Nephron progenitor cell (in vitro differentiated cells): ENCODE data around the gene GLRX2.

ENCODE experiments used
- DNase-seq: peaks from one replicate; pipeline ENCODE4 v3.0.0; 2021
- H3K27ac Mint-ChIP-seq: 2 replicates; pipeline ENCODE4 v1.8.0; 2021; ENCODE audit warnings: mild to moderate bottlenecking, moderate library complexity, mixed read lengths
- H3K27me3 Mint-ChIP-seq: 2 replicates; pipeline ENCODE4 v1.8.0; 2021; ENCODE audit warnings: mild to moderate bottlenecking, low read depth, mixed read lengths; ENCODE audit not compliant: poor library complexity
- H3K36me3 Mint-ChIP-seq: 2 replicates; pipeline ENCODE4 v1.8.0; 2021; ENCODE audit warnings: low read depth, mixed read lengths
- H3K4me1 Mint-ChIP-seq: 2 replicates; pipeline ENCODE4 v1.8.0; 2021; ENCODE audit warnings: mixed read lengths
- H3K4me3 Mint-ChIP-seq: 2 replicates; pipeline ENCODE4 v1.8.0; 2021; ENCODE audit warnings: mild to moderate bottlenecking, moderate library complexity, mixed read lengths
- H3K9me3 Mint-ChIP-seq: 2 replicates; pipeline ENCODE4 v1.8.0; 2021; ENCODE audit warnings: mild to moderate bottlenecking, moderate library complexity, mixed read lengths
- TF ChIP-seq, protein P1 (sequence below): fragments of 200-600 bp; sonication (generic); IDR thresholded peaks from 2 replicates; pipeline ENCODE4 v1.5.0; 2021; ENCODE audit warnings: antibody characterized with exemption

Gene GLRX2

DNA sequence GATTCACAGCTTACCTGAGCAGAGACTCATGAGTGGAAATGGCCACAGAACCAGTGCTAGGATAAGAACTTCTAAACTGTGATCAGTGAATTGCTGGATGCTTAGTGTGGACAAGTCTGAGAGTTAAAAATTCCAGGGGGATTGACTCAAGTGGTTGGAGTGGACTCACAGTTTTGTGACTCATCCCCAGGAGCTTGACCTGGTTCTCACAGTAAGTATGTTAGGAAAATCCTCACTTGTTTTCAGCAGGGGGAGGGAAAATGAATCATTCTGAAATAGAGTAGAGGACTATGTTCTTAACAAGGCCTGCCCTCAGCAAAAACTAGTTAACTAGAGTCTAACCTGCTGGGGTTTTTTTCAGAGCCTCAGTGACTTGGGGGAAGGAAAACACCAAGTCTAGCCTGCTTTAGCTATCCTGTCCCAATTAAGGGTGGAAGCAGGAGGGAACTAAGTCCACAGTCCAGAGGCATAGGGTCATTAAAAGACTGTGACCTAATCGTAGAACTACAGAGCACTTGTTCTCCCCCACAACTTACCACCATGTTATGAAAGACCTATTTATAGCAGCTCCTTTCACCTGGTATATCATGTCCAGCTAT lies 10.5 kb upstream of the GLRX2 start:
- H3K36me3 Mint-ChIP-seq: no peaks in the 10 kb centered on the region
- peaks cover 20% of the 10 kb centered on the region for H3K4me1 Mint-ChIP-seq
- no peak for DNase-seq
- no peak overlapping the region for H3K27ac Mint-ChIP-seq
- H3K27me3 Mint-ChIP-seq: peaks cover 9% of the 10 kb centered on the region
- TF ChIP-seq, protein P1, sequence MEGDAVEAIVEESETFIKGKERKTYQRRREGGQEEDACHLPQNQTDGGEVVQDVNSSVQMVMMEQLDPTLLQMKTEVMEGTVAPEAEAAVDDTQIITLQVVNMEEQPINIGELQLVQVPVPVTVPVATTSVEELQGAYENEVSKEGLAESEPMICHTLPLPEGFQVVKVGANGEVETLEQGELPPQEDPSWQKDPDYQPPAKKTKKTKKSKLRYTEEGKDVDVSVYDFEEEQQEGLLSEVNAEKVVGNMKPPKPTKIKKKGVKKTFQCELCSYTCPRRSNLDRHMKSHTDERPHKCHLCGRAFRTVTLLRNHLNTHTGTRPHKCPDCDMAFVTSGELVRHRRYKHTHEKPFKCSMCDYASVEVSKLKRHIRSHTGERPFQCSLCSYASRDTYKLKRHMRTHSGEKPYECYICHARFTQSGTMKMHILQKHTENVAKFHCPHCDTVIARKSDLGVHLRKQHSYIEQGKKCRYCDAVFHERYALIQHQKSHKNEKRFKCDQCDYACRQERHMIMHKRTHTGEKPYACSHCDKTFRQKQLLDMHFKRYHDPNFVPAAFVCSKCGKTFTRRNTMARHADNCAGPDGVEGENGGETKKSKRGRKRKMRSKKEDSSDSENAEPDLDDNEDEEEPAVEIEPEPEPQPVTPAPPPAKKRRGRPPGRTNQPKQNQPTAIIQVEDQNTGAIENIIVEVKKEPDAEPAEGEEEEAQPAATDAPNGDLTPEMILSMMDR: no peak
- no peaks in the 10 kb centered on the region for H3K9me3 Mint-ChIP-seq
- no peak overlapping the region for H3K4me3 Mint-ChIP-seq

DNA sequence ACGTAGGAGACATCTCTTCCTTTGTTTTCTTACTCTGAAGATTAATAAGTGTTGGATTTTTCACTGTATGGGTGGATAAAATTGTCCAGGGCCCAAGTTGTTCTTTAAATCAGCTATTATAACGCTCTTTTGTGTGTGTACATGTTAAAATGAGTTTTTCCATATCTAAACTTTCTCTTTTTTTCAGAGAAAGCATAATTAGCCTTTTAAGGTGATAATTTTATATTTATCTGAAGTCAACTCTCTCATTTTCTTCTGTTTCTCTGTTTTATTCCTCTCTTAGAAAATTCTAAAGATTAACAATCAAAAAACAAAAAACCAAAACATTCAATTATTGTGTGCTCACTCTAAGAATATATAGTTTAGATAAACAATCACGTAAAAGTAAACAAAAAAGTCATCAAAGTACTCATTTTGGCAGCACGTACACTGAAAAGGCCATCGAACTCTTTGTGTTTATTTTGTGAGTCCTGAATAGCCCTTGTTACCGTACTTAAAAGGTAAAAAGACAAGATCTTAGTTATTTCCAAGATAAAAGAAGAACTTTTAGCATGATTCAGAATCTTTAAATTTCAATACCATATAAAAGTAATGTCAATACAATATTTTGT lies 9.4 kb upstream of the GLRX2 start:
- H3K9me3 Mint-ChIP-seq: no peaks in the 10 kb centered on the region
- H3K4me1 Mint-ChIP-seq: peaks cover 20% of the 10 kb centered on the region
- TF ChIP-seq, protein P1: no peak
- H3K27ac Mint-ChIP-seq: no peak overlapping the region
- H3K4me3 Mint-ChIP-seq: no peak overlapping the region
- DNase-seq: no peak
- peaks cover 9% of the 10 kb centered on the region for H3K27me3 Mint-ChIP-seq
- H3K36me3 Mint-ChIP-seq: no peaks in the 10 kb centered on the region

DNA sequence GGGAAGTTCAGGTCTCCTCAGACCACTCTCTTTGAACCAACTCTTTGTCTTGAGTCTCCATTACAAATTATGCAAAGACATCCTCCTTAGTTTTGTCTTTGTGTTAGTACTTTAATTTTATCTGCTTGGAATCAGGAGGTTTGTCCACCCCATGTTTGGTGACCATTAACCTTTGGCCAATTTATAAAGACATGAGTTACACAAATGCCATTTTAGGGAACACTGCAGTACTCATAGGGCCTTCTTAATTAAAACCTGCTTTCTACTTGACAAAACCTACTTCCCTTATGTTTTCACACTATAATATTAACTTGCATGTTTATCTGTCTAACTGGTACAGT lies 8.7 kb upstream of the GLRX2 start:
- H3K36me3 Mint-ChIP-seq: no peaks in the 10 kb centered on the region
- no peak overlapping the region for H3K4me3 Mint-ChIP-seq
- no peak overlapping the region for H3K27ac Mint-ChIP-seq
- peaks cover 20% of the 10 kb centered on the region for H3K4me1 Mint-ChIP-seq
- no peak for DNase-seq
- H3K27me3 Mint-ChIP-seq: peaks cover 11% of the 10 kb centered on the region
- no peaks in the 10 kb centered on the region for H3K9me3 Mint-ChIP-seq
- TF ChIP-seq, protein P1: no peak

DNA sequence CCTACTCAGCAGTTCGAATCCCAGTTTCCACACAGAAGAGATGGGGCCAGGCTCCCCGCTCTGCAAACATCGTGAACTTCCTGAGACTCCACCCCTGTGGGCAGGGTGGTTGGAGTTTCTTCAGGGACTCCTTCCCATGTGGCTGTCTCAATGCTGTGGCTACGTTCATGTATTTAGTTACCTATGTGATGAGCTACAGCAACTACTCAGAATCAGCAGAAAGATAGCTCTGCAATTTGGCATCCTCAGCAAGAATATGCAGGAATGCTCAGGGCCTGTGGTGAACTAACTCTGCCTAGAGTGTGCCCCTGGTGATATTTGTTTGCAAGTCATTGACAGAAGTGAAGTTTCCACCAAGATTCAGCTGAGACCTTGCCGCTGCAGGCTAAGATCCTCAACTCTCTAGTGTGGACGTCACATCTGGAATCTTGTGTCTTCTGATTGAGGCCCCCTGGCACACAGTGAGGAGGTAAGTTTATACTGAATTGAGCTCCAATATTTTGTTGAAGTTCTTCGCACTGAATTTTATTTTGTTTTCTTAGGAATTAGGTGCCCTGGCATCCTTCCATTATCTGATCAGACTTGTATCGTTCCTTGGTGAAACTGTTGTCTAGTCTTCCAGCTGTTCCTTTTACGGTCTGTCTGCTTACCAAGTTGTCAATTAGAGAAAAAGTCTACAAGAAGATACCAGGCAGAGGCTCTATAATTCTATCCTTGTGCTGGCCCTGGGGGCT lies 8.2 kb upstream of the GLRX2 start:
- Mint-ChIP-seq H3K27me3 (peaks cover 9% of the 10 kb centered on the region), H3K27ac (no peak overlapping the region), H3K36me3 (no peaks in the 10 kb centered on the region), H3K4me3 (no peak overlapping the region), H3K9me3 (no peaks in the 10 kb centered on the region), H3K4me1 (peaks cover 20% of the 10 kb centered on the region)
- DNase-seq: no peak
- TF ChIP-seq, protein P1: no peak

DNA sequence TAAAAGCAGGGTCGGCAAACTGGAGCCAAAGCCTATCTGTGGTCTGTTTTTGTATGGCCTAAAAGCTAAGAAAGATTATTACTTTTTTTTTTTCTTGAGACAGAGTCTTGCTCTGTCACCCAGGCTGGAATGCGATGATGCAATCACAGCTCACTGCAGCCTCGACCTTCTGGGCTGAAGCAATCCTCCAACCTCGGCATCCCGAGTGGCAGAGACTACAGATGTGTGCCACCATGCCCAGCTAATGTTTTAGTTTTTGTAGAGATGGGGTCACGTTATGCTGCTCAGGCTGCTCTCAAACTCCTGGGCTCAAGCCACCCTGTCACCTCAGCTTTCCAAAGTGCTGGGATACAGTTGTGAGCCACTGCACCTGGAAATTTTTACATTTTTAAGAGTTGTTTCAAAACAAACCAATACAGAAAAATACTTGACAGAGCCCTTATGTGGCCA lies 6.5 kb upstream of the GLRX2 start:
- Mint-ChIP-seq H3K4me3 (no peak overlapping the region), H3K4me1 (peaks cover 20% of the 10 kb centered on the region)
- peak; percentile 22 for DNase-seq

More for the DNA sequence above, 6.5 kb upstream of the GLRX2 start:
- no peak overlapping the region for H3K27ac Mint-ChIP-seq
- H3K36me3 Mint-ChIP-seq: no peaks in the 10 kb centered on the region
- H3K27me3 Mint-ChIP-seq: peaks cover 3% of the 10 kb centered on the region
- H3K9me3 Mint-ChIP-seq: no peaks in the 10 kb centered on the region
- TF ChIP-seq, protein P1: no peak
